HepG2 (cell line): Measurements from ENCODE around the gene MICAL3. TPM values are rescaled to one million over a fixed set of nuclear protein-coding genes. Genes with fewer than 3 reads are reported as not detected.

Experiments used
- ATAC-seq: fragments of 200-7000 bp; cut with Tn5 transposase; 3 replicates; pipeline ENCODE4 v1.9.1; 2020; ENCODE audit warnings: mild to moderate bottlenecking, moderate library complexity
- BruUV-seq: library from RNA; stranded (reverse); fragments of 400-500 nt; replicated peaks from 2 replicates; lab custom pipeline; 2021; lab: Mats Ljungman, UMichigan
- CTCF ChIA-PET: fragments of 300-600 bp; formaldehyde crosslinking; extraction: SDS; loops from one replicate; lab custom pipeline; 2021; ENCODE audit warnings: low total read pairs, inconsistent platforms, low intra/inter-chr PET ratio; lab: Yijun Ruan, JAX
- POLR2A ChIA-PET: fragments of 350-600 bp; sonication (Branson Sonifier 250); formaldehyde crosslinking; loops from one replicate; lab custom pipeline; 2020; ENCODE audit warnings: antibody characterized with exemption, inconsistent platforms; lab: Yijun Ruan, JAX
- DNase-seq: peaks from one replicate; pipeline ENCODE4 v3.0.0-alpha.2; 2015; ENCODE audit warnings: low spot score
- FAIRE-seq: peaks from 3 replicates; lab custom pipeline; 2011; peaks lifted over from hg19 to GRCh38; lab: Jason Lieb, UNC
- H2AFZ ChIP-seq: one replicate; pipeline ENCODE4 v1.6.1; 2011; ENCODE audit warnings: low read length, inconsistent platforms
- H3K27ac ChIP-seq: fragments of 300-600 bp; 3 replicates; pipeline ENCODE4 v1.8.0; 2011; ENCODE audit warnings: mixed run types, mild to moderate bottlenecking, mixed read lengths, low read length, inconsistent platforms; ENCODE audit not compliant: insufficient read depth; ENCODE audit errors: extremely low read length
- H3K27me3 ChIP-seq, 2 experiments: fragments of 200-600 bp in 1 of 2; 2 replicates in 1 of 2; 3 replicates in 1 of 2; pipeline versions ENCODE4 v1.6.0 to v1.8.0; 2011; ENCODE audit warnings: low read length in 2 of 2, mild to moderate bottlenecking in 2 of 2, moderate library complexity in 2 of 2, inconsistent platforms in 1 of 2; ENCODE audit not compliant: insufficient read depth in 2 of 2, control insufficient read depth in 1 of 2
- H3K36me3 ChIP-seq, 2 experiments: fragments of 200-600 bp in 1 of 2; replicated peaks in 1 of 2; 2 replicates in 1 of 2; 3 replicates in 1 of 2; pipeline versions ENCODE4 v1.5.1 to v1.8.0; 2011; ENCODE audit warnings: low read length in 2 of 2, inconsistent platforms in 1 of 2; ENCODE audit not compliant: insufficient read depth in 2 of 2, control insufficient read depth in 1 of 2
- H3K4me1 ChIP-seq: 2 replicates; pipeline ENCODE4 v1.5.1; 2012; ENCODE audit warnings: low read length, inconsistent platforms; ENCODE audit not compliant: insufficient read depth
- H3K4me2 ChIP-seq: 2 replicates; pipeline ENCODE4 v1.6.0; 2011; ENCODE audit warnings: low read depth, low read length, inconsistent platforms
- H3K4me3 ChIP-seq, 3 experiments: fragments of 200-600 bp in 1 of 3; sonication (generic), shearing (Covaris generic) in 1 of 3; replicated peaks in 1 of 3; 2 replicates each; pipeline ENCODE4 v1.5.1; 2011 to 2016; ENCODE audit warnings: low read length in 3 of 3, inconsistent platforms in 2 of 3, low read depth in 2 of 3, mild to moderate bottlenecking in 2 of 3, control low read depth in 1 of 3, mixed read lengths in 1 of 3; ENCODE audit not compliant: insufficient read depth in 1 of 3
- H3K79me2 ChIP-seq: one replicate; pipeline ENCODE4 v1.6.1; 2011; ENCODE audit warnings: low read length, inconsistent platforms; ENCODE audit not compliant: insufficient read depth
- H3K9ac ChIP-seq: 2 replicates; pipeline ENCODE4 v1.6.0; 2011; ENCODE audit warnings: mild to moderate bottlenecking, low read depth, low read length, inconsistent platforms; ENCODE audit not compliant: insufficient read depth
- H3K9me3 ChIP-seq: 2 replicates; pipeline ENCODE4 v1.5.1; 2012; ENCODE audit warnings: mild to moderate bottlenecking, low read length
- H4K20me1 ChIP-seq: 2 replicates; pipeline ENCODE4 v1.6.0; 2011; ENCODE audit warnings: inconsistent platforms, mild to moderate bottlenecking, low read length, moderate library complexity; ENCODE audit not compliant: insufficient read depth
- HDAC6 ChIP-seq: fragments of 200-600 bp; sonication (generic); IDR thresholded peaks from 2 replicates; pipeline ENCODE4 v1.7.0; 2017; ENCODE audit warnings: mild to moderate bottlenecking, antibody characterized with exemption, low read length, low read depth
- HMG20A ChIP-seq: IDR thresholded peaks from 2 replicates; pipeline ENCODE4 v1.6.1; 2016; ENCODE audit warnings: borderline replicate concordance
- IRF2 ChIP-seq: IDR thresholded peaks from 2 replicates; pipeline ENCODE4 v1.6.1; 2018; ENCODE audit warnings: missing genetic modification reagents, missing compliant biosample characterization
- PITX1 ChIP-seq: sonication (generic); formaldehyde crosslinking; IDR thresholded peaks from 2 replicates; pipeline ENCODE4 v1.5.1; 2020; ENCODE audit warnings: mild to moderate bottlenecking, missing genetic modification reagents
- POGK ChIP-seq: sonication (generic); formaldehyde crosslinking; conservative IDR thresholded peaks from 2 replicates; pipeline ENCODE4 v1.8.0; 2022; ENCODE audit warnings: mild to moderate bottlenecking, moderate library complexity, missing genetic modification reagents
- PTBP1 ChIP-seq: fragments of 200-400 bp; formaldehyde crosslinking; IDR thresholded peaks from 2 replicates; pipeline ENCODE4 v1.6.1; 2018; ENCODE audit warnings: low read length, low read depth; ENCODE audit not compliant: poor library complexity, severe bottlenecking
- SPEN ChIP-seq: sonication (generic); formaldehyde crosslinking; IDR thresholded peaks from 2 replicates; pipeline ENCODE4 v1.5.1; 2020; ENCODE audit warnings: low read depth, mild to moderate bottlenecking, missing genetic modification reagents
- ZMYM3 ChIP-seq: sonication (generic); formaldehyde crosslinking; IDR thresholded peaks from 2 replicates; pipeline ENCODE4 v1.5.1; 2020; ENCODE audit warnings: mild to moderate bottlenecking, missing genetic modification reagents
- ZNF292 ChIP-seq: sonication (generic); formaldehyde crosslinking; IDR thresholded peaks from 2 replicates; pipeline ENCODE4 v1.8.1; 2022; ENCODE audit warnings: mild to moderate bottlenecking, low read depth, missing genetic modification reagents, borderline replicate concordance
- ZNF761 ChIP-seq: sonication (generic); formaldehyde crosslinking; conservative IDR thresholded peaks from 2 replicates; pipeline ENCODE4 v1.4.0; 2020; ENCODE audit warnings: mild to moderate bottlenecking, missing genetic modification reagents
- WGBS: methylation state at CpG from one replicate; pipeline ENCODE4 v1.1.6; 2017; ENCODE audit warnings: low lambda C conversion rate; 5-methylcytosine and 5-hydroxymethylcytosine counted together
- in situ Hi-C: cut with HindIII; loops from 2 replicates; pipeline ENCODE4 v1.10.0; 2017; ENCODE audit warnings: low pct_unique_long_range_greater_than_20kb; ENCODE audit not compliant: extremely low pct_ligation_motif_present
- intact Hi-C: fragments of 100-400 bp; cut with micrococcal nuclease; formaldehyde crosslinking; loops from one replicate; pipeline ENCODE4 v1.10.0; 2022; ENCODE audit not compliant: unreplicated experiment
- polyA plus RNA-seq, 8 experiments: library from polyadenylated mRNA; depleted of rRNA in 3 of 8; stranded (reverse) in 7 of 8; unstranded in 1 of 8; fragments of >200 nt; fragmentation: Illumina TruSeq in 4 of 8; extraction: Trizol in 4 of 8; gene quantifications; 2 replicates each; pipeline versions ENCODE4 v1.2.1 to v1.2.3, GENCODE V29; 2011 to 2016; ENCODE audit warnings: low read depth in 4 of 8, missing spikeins in 1 of 8, mixed read lengths in 1 of 8; ENCODE audit not compliant: insufficient read depth in 1 of 8
- total RNA-seq, 5 experiments: library from RNA; depleted of rRNA; stranded (reverse); fragments of >200 nt; fragmentation: Illumina TruSeq; extraction: Trizol; gene quantifications; 2 replicates each; pipeline ENCODE4 v1.2.3, GENCODE V29; 2016; ENCODE audit warnings: low read depth in 1 of 5
- TF ChIP-seq, protein P1 (sequence below), 2 experiments: sonication (generic) in 1 of 2; formaldehyde crosslinking in 1 of 2; IDR thresholded peaks; 2 replicates each; pipeline versions ENCODE4 v1.4.0 to v1.6.1; 2018 to 2020; ENCODE audit warnings: missing genetic modification reagents in 2 of 2, borderline replicate concordance in 1 of 2, low read depth in 1 of 2, mild to moderate bottlenecking in 1 of 2, missing biosample characterization in 1 of 2
- TF ChIP-seq, protein P2 (sequence below): sonication (generic); formaldehyde crosslinking; IDR thresholded peaks from 2 replicates; pipeline ENCODE4 v1.5.0; 2020; ENCODE audit warnings: mild to moderate bottlenecking, missing genetic modification reagents
- TF ChIP-seq, protein P3 (sequence below): sonication (generic); formaldehyde crosslinking; IDR thresholded peaks from 2 replicates; pipeline ENCODE4 v1.9.0; 2021; ENCODE audit warnings: missing genetic modification reagents, mild to moderate bottlenecking, borderline replicate concordance

MICAL3 gene
- total and polyA plus RNA-seq, 2 of the 13 experiments (the other 11 are each of a cell fraction or from before 2014, with no cell fraction given), result 5.3 to 12.5 TPM

DNA sequence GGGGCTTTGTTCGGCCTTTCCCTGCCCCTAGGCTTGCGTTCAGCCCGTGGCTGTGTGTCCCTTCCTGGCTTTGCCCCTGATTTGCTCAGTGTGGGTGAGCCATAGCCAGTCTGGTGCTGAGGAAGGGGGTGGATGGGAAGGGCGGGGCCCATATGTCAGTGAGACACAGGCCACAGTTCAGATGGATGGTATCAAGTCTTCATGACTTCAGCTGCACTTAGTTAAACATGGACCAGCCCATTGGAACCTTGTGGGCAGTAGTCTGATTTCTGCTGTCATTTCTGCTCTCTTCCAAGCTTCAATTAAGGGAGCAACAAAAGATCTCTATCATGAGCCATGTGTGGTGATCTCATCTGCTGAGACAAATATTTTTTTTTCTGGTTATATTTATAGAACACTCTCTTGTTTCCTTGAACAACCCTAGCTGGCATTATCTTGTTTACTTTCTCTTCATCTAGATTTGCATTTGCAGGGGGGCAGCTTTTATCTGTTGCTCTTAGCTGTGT lies 31.9 kb upstream of the MICAL3 start (continued):
- TF ChIP-seq HMG20A (peak; percentile 11; the same call in 1 of the 2 replicates), ZNF292 (CRISPR knock-in tag) (0 out of 2 replicates have a peak, but pooled peaks have one; percentile 42), ZNF761 (CRISPR knock-in tag) (0 out of 2 replicates have a peak, but pooled peaks have one; percentile 19), POGK (CRISPR knock-in tag) (peak; percentile 12; the same call in 1 of the 2 replicates), IRF2 (CRISPR knock-in tag) (peak; percentile 25; the same call in 1 of the 2 replicates)
- TF ChIP-seq, protein P1, sequence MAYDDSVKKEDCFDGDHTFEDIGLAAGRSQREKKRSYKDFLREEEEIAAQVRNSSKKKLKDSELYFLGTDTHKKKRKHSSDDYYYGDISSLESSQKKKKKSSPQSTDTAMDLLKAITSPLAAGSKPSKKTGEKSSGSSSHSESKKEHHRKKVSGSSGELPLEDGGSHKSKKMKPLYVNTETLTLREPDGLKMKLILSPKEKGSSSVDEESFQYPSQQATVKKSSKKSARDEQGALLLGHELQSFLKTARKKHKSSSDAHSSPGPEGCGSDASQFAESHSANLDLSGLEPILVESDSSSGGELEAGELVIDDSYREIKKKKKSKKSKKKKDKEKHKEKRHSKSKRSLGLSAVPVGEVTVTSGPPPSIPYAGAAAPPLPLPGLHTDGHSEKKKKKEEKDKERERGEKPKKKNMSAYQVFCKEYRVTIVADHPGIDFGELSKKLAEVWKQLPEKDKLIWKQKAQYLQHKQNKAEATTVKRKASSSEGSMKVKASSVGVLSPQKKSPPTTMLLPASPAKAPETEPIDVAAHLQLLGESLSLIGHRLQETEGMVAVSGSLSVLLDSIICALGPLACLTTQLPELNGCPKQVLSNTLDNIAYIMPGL (CRISPR knock-in tag; IDR thresholded peaks at IDR 0.05; ENCODE audit: borderline replicate concordance in 1 of 2, low read depth in 1 of 2), result peak in 1 of 2 experiments; percentile 32; a peak in 1 of 4 replicates

DNA sequence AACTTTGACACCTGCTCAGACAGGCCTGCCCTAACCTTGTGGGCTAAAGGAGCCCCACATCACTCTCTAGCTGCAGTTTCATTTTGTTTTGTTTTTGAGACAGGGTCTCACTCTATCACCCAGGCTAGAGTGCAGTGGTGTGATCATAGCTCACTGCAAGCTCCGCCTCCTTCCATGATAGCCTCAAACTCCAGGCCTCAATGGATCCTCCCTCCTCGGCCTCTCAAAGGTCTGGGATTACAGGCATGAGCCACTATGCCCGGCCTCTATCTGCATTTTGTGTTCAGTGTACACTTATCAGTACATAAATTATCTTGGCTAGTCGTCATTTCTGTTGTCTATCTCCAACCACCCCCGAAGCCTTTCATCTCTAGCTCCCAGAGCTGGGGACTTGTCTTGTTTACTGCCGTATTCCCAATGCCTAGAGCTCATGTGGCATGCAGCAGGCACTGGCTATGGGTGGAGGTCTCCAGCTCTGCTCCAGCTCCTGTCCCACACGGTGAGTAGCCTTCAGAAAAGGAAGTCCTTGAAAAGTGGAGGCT lies 31.3 kb upstream of the MICAL3 start:
- ATAC-seq, result no peak
- Histone ChIP-seq H3K4me2 (peak overlapping the region; percentile 70), H3K36me3 (no peaks in the 10 kb centered on the region), H4K20me1 (no peaks in the 10 kb centered on the region), H3K27ac (peak overlapping the region; percentile 6), H3K9ac (peak overlapping the region; percentile 44), H3K9me3 (no peaks in the 10 kb centered on the region), H3K79me2 (no peaks in the 10 kb centered on the region), H3K4me1 (peaks cover 72% of the 10 kb centered on the region), H2AFZ (no peak overlapping the region), H3K4me3 (peak overlapping the region in 1 of 3 experiments; percentile 54; a peak in 2 of 6 replicates), H3K27me3 (no peaks in the 10 kb centered on the region)
- no peak for FAIRE-seq
- CTCF ChIA-PET, result no interaction called here
- in situ Hi-C loops (no loop called here), intact Hi-C loops (no loop called here)
- no peak for DNase-seq
- BruUV-seq, result no TSS peak
- POLR2A ChIA-PET, result interaction anchor here (0.8 to 3.2 kb wide), 9 partner anchors 10 to 417 kb away, joined by 3 to 42 read pairs (median 6); partner anchors contain the start of gene PEX26
- 22% methylated on average over 7 of the region's 7 CpGs for WGBS
- TF ChIP-seq SPEN (CRISPR knock-in tag), result peak; percentile 55; the same call in 1 of the 2 replicates
- peak; percentile 49 for TF ChIP-seq ZMYM3 (CRISPR knock-in tag)
- TF ChIP-seq, protein P2, sequence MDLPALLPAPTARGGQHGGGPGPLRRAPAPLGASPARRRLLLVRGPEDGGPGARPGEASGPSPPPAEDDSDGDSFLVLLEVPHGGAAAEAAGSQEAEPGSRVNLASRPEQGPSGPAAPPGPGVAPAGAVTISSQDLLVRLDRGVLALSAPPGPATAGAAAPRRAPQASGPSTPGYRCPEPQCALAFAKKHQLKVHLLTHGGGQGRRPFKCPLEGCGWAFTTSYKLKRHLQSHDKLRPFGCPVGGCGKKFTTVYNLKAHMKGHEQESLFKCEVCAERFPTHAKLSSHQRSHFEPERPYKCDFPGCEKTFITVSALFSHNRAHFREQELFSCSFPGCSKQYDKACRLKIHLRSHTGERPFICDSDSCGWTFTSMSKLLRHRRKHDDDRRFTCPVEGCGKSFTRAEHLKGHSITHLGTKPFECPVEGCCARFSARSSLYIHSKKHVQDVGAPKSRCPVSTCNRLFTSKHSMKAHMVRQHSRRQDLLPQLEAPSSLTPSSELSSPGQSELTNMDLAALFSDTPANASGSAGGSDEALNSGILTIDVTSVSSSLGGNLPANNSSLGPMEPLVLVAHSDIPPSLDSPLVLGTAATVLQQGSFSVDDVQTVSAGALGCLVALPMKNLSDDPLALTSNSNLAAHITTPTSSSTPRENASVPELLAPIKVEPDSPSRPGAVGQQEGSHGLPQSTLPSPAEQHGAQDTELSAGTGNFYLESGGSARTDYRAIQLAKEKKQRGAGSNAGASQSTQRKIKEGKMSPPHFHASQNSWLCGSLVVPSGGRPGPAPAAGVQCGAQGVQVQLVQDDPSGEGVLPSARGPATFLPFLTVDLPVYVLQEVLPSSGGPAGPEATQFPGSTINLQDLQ (CRISPR knock-in tag), result no peak
- TF ChIP-seq PITX1 (CRISPR knock-in tag), result no peak
- TF ChIP-seq, protein P3, sequence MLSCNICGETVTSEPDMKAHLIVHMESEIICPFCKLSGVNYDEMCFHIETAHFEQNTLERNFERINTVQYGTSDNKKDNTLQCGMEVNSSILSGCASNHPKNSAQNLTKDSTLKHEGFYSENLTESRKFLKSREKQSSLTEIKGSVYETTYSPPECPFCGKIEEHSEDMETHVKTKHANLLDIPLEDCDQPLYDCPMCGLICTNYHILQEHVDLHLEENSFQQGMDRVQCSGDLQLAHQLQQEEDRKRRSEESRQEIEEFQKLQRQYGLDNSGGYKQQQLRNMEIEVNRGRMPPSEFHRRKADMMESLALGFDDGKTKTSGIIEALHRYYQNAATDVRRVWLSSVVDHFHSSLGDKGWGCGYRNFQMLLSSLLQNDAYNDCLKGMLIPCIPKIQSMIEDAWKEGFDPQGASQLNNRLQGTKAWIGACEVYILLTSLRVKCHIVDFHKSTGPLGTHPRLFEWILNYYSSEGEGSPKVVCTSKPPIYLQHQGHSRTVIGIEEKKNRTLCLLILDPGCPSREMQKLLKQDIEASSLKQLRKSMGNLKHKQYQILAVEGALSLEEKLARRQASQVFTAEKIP (CRISPR knock-in tag), result no peak
- TF ChIP-seq PTBP1, result no peak
- no peak for TF ChIP-seq HDAC6
